Keratinocyte (primary cell): ENCODE data around the gene DLX6.

Experiments used
- CTCF ChIP-seq, 3 experiments: IDR thresholded peaks in 1 of 3; conservative IDR thresholded peaks in 1 of 3; optimal IDR thresholded peaks in 1 of 3; 2 replicates in 2 of 3; 3 replicates in 1 of 3; pipeline versions ENCODE3 to v1.5.1; 2011; ENCODE audit warnings: low read length in 3 of 3, mild to moderate bottlenecking in 3 of 3, moderate library complexity in 2 of 3, control low read depth in 1 of 3, inconsistent platforms in 1 of 3; ENCODE audit not compliant: insufficient read depth in 2 of 3; ENCODE audit errors: extremely low read depth in 1 of 3
- EZH2 ChIP-seq: IDR thresholded peaks from one replicate; pipeline ENCODE4 v1.6.1; 2012; ENCODE audit warnings: inconsistent platforms, mild to moderate bottlenecking, low read length, moderate library complexity

- no peak for TF ChIP-seq CTCF (optimal IDR thresholded peaks at IDR 0.05 in 1 of 3, IDR thresholded peaks at IDR 0.05 in 1 of 3, conservative IDR thresholded peaks at IDR 0.05 in 1 of 3; ENCODE audit: extremely low read depth in 1 of 3, insufficient read depth in 2 of 3, low read length in 3 of 3)
- TF ChIP-seq EZH2, result peak; percentile 27
Observed at GRCh38 chr7:96989241-96989858, 16.0 kb upstream of the DLX6 start.
